H54 (cell line): Measurements from ENCODE around the gene ECT2.
"Not testable (repeated sequence)": the region's sequence is repeated elsewhere in the genome, so short reads cannot be mapped to it uniquely, and the experiment has no call there.

ENCODE experiments used
- DNase-seq: peaks from one replicate; pipeline ENCODE4 v3.0.0; 2011; ENCODE audit warnings: low spot score, mixed read lengths; ENCODE audit not compliant: insufficient read length
- FAIRE-seq: peaks from 3 replicates; lab custom pipeline; 2011; peaks lifted over from hg19 to GRCh38; lab: Jason Lieb, UNC
- POLR2A ChIP-seq: IDR thresholded peaks from 2 replicates; pipeline ENCODE4 v1.6.1; 2011; ENCODE audit warnings: low read depth, mild to moderate bottlenecking, low read length

ECT2 gene

GRCh38 chr3:172846103-172846561 is 95.6 kb downstream of the ECT2 start:
- DNase-seq (no peak), FAIRE-seq (no peak)
- TF ChIP-seq POLR2A: no peak

- DNase-seq (no peak), FAIRE-seq (no peak)
- TF ChIP-seq POLR2A: no peak
Observed at GRCh38 chr3:172846706-172847105, 96.2 kb downstream of the ECT2 start.

GRCh38 chr3:172847292-172847691 is 96.8 kb downstream of the ECT2 start:
- DNase-seq (no peak), FAIRE-seq (no peak)
- TF ChIP-seq POLR2A: no peak

- DNase-seq (no peak), FAIRE-seq (no peak)
- TF ChIP-seq POLR2A: no peak
Observed at GRCh38 chr3:172848910-172849309, 98.4 kb downstream of the ECT2 start.

GRCh38 chr3:172853005-172853404 is 102.5 kb downstream of the ECT2 start:
- FAIRE-seq (no peak), DNase-seq (no peak)
- no peak for TF ChIP-seq POLR2A

- no peak for FAIRE-seq
- no peak for DNase-seq
- TF ChIP-seq POLR2A: no peak
Observed at GRCh38 chr3:172853921-172854666, 103.6 kb downstream of the ECT2 start.

GRCh38 chr3:172855037-172855436 is 104.5 kb downstream of the ECT2 start:
- DNase-seq: no peak
- TF ChIP-seq POLR2A: no peak
- no peak for FAIRE-seq

- FAIRE-seq (no peak), DNase-seq (no peak)
- TF ChIP-seq POLR2A: no peak
Observed at GRCh38 chr3:172856795-172857742, 106.5 kb downstream of the ECT2 start.

- FAIRE-seq (no peak), DNase-seq (no peak)
- TF ChIP-seq POLR2A: no peak
Observed at GRCh38 chr3:172859041-172859440, 108.5 kb downstream of the ECT2 start.

- FAIRE-seq, DNase-seq: not testable (repeated sequence)
Observed at GRCh38 chr3:172866726-172867350, 116.3 kb downstream of the ECT2 start.

GRCh38 chr3:172868582-172869200 is 118.2 kb downstream of the ECT2 start:
- no peak for DNase-seq
- no peak for FAIRE-seq
- no peak for TF ChIP-seq POLR2A

GRCh38 chr3:172869368-172869771 is 118.8 kb downstream of the ECT2 start:
- FAIRE-seq (no peak), DNase-seq (no peak)

GRCh38 chr3:172869784-172870518 is 119.4 kb downstream of the ECT2 start:
- FAIRE-seq (no peak), DNase-seq (no peak)
- no peak for TF ChIP-seq POLR2A

More at GRCh38 chr3:172869368-172869771, 118.8 kb downstream of the ECT2 start:
- TF ChIP-seq POLR2A: no peak
